ENCODE data around the gene SLC43A2. TPM values are rescaled to one million over a fixed set of nuclear protein-coding genes. Genes with fewer than 3 reads are reported as not detected.

Gene SLC43A2
- total and polyA plus RNA-seq, 2 of the 13 experiments (the other 11 are each of a cell fraction or from before 2014, with no cell fraction given) = 7.3 to 20.0 TPM

DNA sequence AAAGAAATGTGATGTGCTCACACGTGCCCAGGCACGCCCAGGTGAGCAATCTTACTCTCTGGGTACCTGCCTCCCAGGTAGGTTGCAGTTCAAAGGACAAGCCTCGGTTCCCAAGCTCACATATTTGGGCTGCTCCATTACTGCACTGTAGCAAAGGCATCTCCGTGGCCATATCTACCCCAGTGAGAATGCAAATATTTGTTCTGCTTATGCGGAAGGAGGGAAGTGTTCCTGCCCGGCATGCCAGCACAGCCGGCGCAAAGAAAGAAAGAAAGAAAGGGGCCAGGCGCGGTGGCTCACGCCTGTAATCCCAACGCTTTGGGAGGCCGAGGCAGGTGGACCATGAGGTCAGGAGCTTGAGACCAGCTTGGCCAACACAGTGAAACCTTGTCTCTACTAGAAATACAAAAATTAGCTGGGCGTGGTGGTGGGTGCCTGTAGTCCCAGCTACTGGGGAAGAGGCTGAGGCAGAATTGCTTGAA, 30.7 kb downstream of the SLC43A2 start (continued):
- TF ChIP-seq ZNF382 (CRISPR knock-in tag; IDR thresholded peaks at IDR 0.05; ENCODE audit: borderline replicate concordance) (no peak), ZC3H13 (CRISPR knock-in tag; IDR thresholded peaks at IDR 0.05) (no peak), MIER2 (CRISPR knock-in tag; IDR thresholded peaks at IDR 0.05) (peak; percentile 17; the same call in 1 of the 2 replicates), TARDBP (CRISPR knock-in tag; IDR thresholded peaks at IDR 0.05) (peak; percentile 81), ZFP62 (CRISPR knock-in tag; IDR thresholded peaks at IDR 0.05) (no peak), TGIF2 (CRISPR knock-in tag; IDR thresholded peaks at IDR 0.05) (0 out of 2 replicates have a peak, but pooled peaks have one; percentile 14), HMGA1 (CRISPR knock-in tag; conservative IDR thresholded peaks at IDR 0.05) (no peak), PPARG (CRISPR knock-in tag; conservative IDR thresholded peaks at IDR 0.05) (peak; percentile 71; the same call in 1 of the 2 replicates), ZNF567 (CRISPR knock-in tag; IDR thresholded peaks at IDR 0.05; ENCODE audit: borderline replicate concordance) (no peak), GLI4 (CRISPR knock-in tag; IDR thresholded peaks at IDR 0.05; ENCODE audit: borderline replicate concordance) (no peak), ZNF501 (CRISPR knock-in tag; IDR thresholded peaks at IDR 0.05) (peak; percentile 67; the same call in 1 of the 2 replicates), ZNF264 (CRISPR knock-in tag; IDR thresholded peaks at IDR 0.05) (0 out of 2 replicates have a peak, but pooled peaks have one; percentile 35), ZFX (CRISPR knock-in tag; IDR thresholded peaks at IDR 0.05; ENCODE audit: low read depth) (peak; percentile 59; the same call in 1 of the 2 replicates), KLF6 (CRISPR knock-in tag; IDR thresholded peaks at IDR 0.05) (peak; percentile 16; the same call in 1 of the 2 replicates), KLF11 (CRISPR knock-in tag; IDR thresholded peaks at IDR 0.05) (0 out of 2 replicates have a peak, but pooled peaks have one; percentile 44)
- TF ChIP-seq, protein P1, sequence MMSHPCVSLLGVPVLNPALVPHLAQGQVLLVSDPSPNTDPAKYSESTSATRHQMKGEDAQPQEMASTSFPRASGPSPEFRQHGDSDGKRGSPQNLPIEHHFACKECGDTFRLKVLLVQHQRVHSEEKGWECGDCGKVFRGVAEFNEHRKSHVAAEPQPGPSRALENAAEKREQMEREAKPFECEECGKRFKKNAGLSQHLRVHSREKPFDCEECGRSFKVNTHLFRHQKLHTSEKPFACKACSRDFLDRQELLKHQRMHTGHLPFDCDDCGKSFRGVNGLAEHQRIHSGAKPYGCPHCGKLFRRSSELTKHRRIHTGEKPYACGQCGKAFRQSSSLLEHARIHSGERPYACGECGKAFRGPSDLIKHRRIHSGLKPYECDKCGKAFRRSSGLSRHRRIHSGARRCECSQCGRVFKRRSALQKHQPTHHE (CRISPR knock-in tag; IDR thresholded peaks at IDR 0.05; ENCODE audit: borderline replicate concordance) = no peak
- TF ChIP-seq, protein P2, sequence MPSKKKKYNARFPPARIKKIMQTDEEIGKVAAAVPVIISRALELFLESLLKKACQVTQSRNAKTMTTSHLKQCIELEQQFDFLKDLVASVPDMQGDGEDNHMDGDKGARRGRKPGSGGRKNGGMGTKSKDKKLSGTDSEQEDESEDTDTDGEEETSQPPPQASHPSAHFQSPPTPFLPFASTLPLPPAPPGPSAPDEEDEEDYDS (CRISPR knock-in tag; IDR thresholded peaks at IDR 0.05) = peak; percentile 68
- TF ChIP-seq, protein P3, sequence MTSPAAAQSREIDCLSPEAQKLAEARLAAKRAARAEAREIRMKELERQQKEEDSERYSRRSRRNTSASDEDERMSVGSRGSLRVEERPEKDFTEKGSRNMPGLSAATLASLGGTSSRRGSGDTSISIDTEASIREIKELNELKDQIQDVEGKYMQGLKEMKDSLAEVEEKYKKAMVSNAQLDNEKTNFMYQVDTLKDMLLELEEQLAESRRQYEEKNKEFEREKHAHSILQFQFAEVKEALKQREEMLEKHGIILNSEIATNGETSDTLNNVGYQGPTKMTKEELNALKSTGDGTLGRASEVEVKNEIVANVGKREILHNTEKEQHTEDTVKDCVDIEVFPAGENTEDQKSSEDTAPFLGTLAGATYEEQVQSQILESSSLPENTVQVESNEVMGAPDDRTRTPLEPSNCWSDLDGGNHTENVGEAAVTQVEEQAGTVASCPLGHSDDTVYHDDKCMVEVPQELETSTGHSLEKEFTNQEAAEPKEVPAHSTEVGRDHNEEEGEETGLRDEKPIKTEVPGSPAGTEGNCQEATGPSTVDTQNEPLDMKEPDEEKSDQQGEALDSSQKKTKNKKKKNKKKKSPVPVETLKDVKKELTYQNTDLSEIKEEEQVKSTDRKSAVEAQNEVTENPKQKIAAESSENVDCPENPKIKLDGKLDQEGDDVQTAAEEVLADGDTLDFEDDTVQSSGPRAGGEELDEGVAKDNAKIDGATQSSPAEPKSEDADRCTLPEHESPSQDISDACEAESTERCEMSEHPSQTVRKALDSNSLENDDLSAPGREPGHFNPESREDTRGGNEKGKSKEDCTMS (CRISPR knock-in tag; conservative IDR thresholded peaks at IDR 0.05) = no peak
- TF ChIP-seq, protein P4, sequence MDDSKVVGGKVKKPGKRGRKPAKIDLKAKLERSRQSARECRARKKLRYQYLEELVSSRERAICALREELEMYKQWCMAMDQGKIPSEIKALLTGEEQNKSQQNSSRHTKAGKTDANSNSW (CRISPR knock-in tag; IDR thresholded peaks at IDR 0.05; ENCODE audit: borderline replicate concordance) = no peak
- TF ChIP-seq, protein P5, sequence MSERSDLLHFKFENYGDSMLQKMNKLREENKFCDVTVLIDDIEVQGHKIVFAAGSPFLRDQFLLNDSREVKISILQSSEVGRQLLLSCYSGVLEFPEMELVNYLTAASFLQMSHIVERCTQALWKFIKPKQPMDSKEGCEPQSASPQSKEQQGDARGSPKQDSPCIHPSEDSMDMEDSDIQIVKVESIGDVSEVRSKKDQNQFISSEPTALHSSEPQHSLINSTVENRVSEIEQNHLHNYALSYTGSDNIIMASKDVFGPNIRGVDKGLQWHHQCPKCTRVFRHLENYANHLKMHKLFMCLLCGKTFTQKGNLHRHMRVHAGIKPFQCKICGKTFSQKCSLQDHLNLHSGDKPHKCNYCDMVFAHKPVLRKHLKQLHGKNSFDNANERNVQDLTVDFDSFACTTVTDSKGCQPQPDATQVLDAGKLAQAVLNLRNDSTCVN (CRISPR knock-in tag; IDR thresholded peaks at IDR 0.05; ENCODE audit: borderline replicate concordance) = no peak
- TF ChIP-seq, protein P6, sequence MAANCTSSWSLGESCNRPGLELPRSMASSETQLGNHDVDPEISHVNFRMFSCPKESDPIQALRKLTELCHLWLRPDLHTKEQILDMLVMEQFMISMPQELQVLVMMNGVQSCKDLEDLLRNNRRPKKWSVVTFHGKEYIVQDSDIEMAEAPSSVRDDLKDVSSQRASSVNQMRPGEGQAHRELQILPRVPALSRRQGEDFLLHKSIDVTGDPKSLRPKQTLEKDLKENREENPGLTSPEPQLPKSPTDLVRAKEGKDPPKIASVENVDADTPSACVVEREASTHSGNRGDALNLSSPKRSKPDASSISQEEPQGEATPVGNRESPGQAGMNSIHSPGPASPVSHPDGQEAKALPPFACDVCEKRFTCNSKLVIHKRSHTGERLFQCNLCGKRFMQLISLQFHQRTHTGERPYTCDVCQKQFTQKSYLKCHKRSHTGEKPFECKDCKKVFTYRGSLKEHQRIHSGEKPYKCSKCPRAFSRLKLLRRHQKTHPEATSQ (CRISPR knock-in tag; IDR thresholded peaks at IDR 0.05; ENCODE audit: borderline replicate concordance) = no peak

Data from HepG2 (cell line).